H9 (cell line): Measurements from ENCODE around the gene TRMT61A. TPM values are rescaled to one million over a fixed set of nuclear protein-coding genes. Genes with fewer than 3 reads are reported as not detected.

Source experiments
- DNase-seq: peaks from one replicate; pipeline ENCODE4 v3.0.0-alpha.2; 2017
- H2AFZ ChIP-seq: one replicate; pipeline ENCODE4 v1.6.1; 2013; ENCODE audit warnings: mild to moderate bottlenecking, low read length, control low read depth, moderate library complexity
- H2AK5ac ChIP-seq: 2 replicates; pipeline ENCODE4 v1.6.1; 2013; ENCODE audit warnings: low read length, control low read depth, mixed read lengths; ENCODE audit not compliant: insufficient read length
- H2BK120ac ChIP-seq: one replicate; pipeline ENCODE4 v1.6.1; 2013; ENCODE audit warnings: low read depth, mild to moderate bottlenecking, low read length, control low read depth, inconsistent platforms; ENCODE audit not compliant: poor library complexity, severe bottlenecking
- H2BK12ac ChIP-seq: 2 replicates; pipeline ENCODE4 v1.6.1; 2013; ENCODE audit warnings: low read length, control low read depth, mixed read lengths, low read depth; ENCODE audit not compliant: insufficient read length
- H2BK15ac ChIP-seq: 2 replicates; pipeline ENCODE4 v1.6.1; 2013; ENCODE audit warnings: low read depth, low read length, control low read depth
- H2BK20ac ChIP-seq: one replicate; pipeline ENCODE4 v1.6.1; 2013; ENCODE audit warnings: low read depth, mild to moderate bottlenecking, low read length, control low read depth, inconsistent platforms; ENCODE audit not compliant: poor library complexity, severe bottlenecking
- H2BK5ac ChIP-seq: 2 replicates; pipeline ENCODE4 v1.6.1; 2013; ENCODE audit warnings: low read length, control low read depth, mixed read lengths; ENCODE audit not compliant: insufficient read length
- H3K14ac ChIP-seq: 2 replicates; pipeline ENCODE4 v1.6.1; 2013; ENCODE audit warnings: low read length, control low read depth; ENCODE audit not compliant: insufficient read depth
- H3K18ac ChIP-seq: 2 replicates; pipeline ENCODE4 v1.6.1; 2013; ENCODE audit warnings: low read depth, mild to moderate bottlenecking, mixed read lengths, low read length, control low read depth; ENCODE audit not compliant: insufficient read length
- H3K23ac ChIP-seq: 2 replicates; pipeline ENCODE4 v1.6.1; 2013; ENCODE audit warnings: low read length, control low read depth, mixed read lengths, low read depth; ENCODE audit not compliant: insufficient read length
- H3K23me2 ChIP-seq: 2 replicates; pipeline ENCODE4 v1.6.1; 2013; ENCODE audit warnings: low read depth, mild to moderate bottlenecking, mixed read lengths, low read length, control low read depth; ENCODE audit not compliant: insufficient read length, poor library complexity, severe bottlenecking
- H3K27ac ChIP-seq: 2 replicates; pipeline ENCODE4 v1.5.1; 2013; ENCODE audit warnings: low read length, control low read depth, mixed read lengths, low read depth; ENCODE audit not compliant: insufficient read length
- H3K27me3 ChIP-seq: 2 replicates; pipeline ENCODE4 v1.6.1; 2013; ENCODE audit warnings: low read length, control low read depth, inconsistent platforms; ENCODE audit not compliant: insufficient read depth
- H3K4ac ChIP-seq: 2 replicates; pipeline ENCODE4 v1.6.1; 2013; ENCODE audit warnings: low read depth, mild to moderate bottlenecking, control low read depth, inconsistent platforms, low read length, moderate library complexity
- H3K4me1 ChIP-seq: 2 replicates; pipeline ENCODE4 v1.6.1; 2013; ENCODE audit warnings: low read length, control low read depth, inconsistent platforms; ENCODE audit not compliant: insufficient read depth
- H3K4me2 ChIP-seq: 2 replicates; pipeline ENCODE4 v1.6.1; 2013; ENCODE audit warnings: low read length, control low read depth, mixed read lengths; ENCODE audit not compliant: insufficient read length, insufficient read depth
- H3K56ac ChIP-seq: 2 replicates; pipeline ENCODE4 v1.6.1; 2013; ENCODE audit warnings: low read depth, mild to moderate bottlenecking, mixed read lengths, low read length, control low read depth; ENCODE audit not compliant: insufficient read length
- H3K79me1 ChIP-seq: 2 replicates; pipeline ENCODE4 v1.6.1; 2013; ENCODE audit warnings: low read depth, mild to moderate bottlenecking, moderate library complexity, low read length, control low read depth, inconsistent platforms; ENCODE audit not compliant: insufficient read depth, poor library complexity, severe bottlenecking
- H3K79me2 ChIP-seq: 2 replicates; pipeline ENCODE4 v1.6.1; 2013; ENCODE audit warnings: low read length, control low read depth, inconsistent platforms; ENCODE audit not compliant: insufficient read depth
- H3K9ac ChIP-seq: 2 replicates; pipeline ENCODE4 v1.6.1; 2013; ENCODE audit warnings: low read length, control low read depth, mixed read lengths; ENCODE audit not compliant: insufficient read length; ENCODE audit errors: extremely low read depth
- H3K9me3 ChIP-seq: one replicate; pipeline ENCODE4 v1.6.1; 2013; ENCODE audit warnings: low read depth, low read length, inconsistent platforms; ENCODE audit not compliant: control insufficient read depth
- H3T11ph ChIP-seq: one replicate; pipeline ENCODE4 v1.6.1; 2013; ENCODE audit warnings: mild to moderate bottlenecking, low read length, control low read depth, inconsistent platforms
- H4K20me1 ChIP-seq: one replicate; pipeline ENCODE4 v1.6.1; 2013; ENCODE audit not compliant: control insufficient read depth, insufficient read length, insufficient read depth
- H4K5ac ChIP-seq: 2 replicates; pipeline ENCODE4 v1.6.1; 2013; ENCODE audit warnings: low read depth, mild to moderate bottlenecking, mixed read lengths, low read length, control low read depth; ENCODE audit not compliant: insufficient read length
- H4K8ac ChIP-seq: replicated peaks from 2 replicates; pipeline ENCODE4 v1.6.1; 2013; ENCODE audit warnings: low read length, control low read depth, mixed read lengths, low read depth; ENCODE audit not compliant: insufficient read length
- H4K91ac ChIP-seq: 2 replicates; pipeline ENCODE4 v1.6.1; 2013; ENCODE audit warnings: low read depth, mild to moderate bottlenecking, moderate library complexity, mixed read lengths, low read length, control low read depth; ENCODE audit not compliant: insufficient read length
- H3K27ac Mint-ChIP-seq, 3 experiments: 2 replicates in 2 of 3; 3 replicates in 1 of 3; pipeline ENCODE4 v1.8.0; 2020 to 2021; ENCODE audit warnings: mixed read lengths in 3 of 3, mild to moderate bottlenecking in 1 of 3, moderate library complexity in 1 of 3
- H3K27me3 Mint-ChIP-seq: 2 replicates; pipeline ENCODE4 v1.8.0; 2021; ENCODE audit warnings: low read depth, mild to moderate bottlenecking, moderate library complexity, mixed read lengths
- H3K36me3 Mint-ChIP-seq, 3 experiments: 2 replicates in 2 of 3; 3 replicates in 1 of 3; pipeline ENCODE4 v1.8.0; 2020 to 2021; ENCODE audit warnings: low read depth in 3 of 3, mixed read lengths in 3 of 3; ENCODE audit not compliant: insufficient read depth in 1 of 3
- H3K4me1 Mint-ChIP-seq, 2 experiments: 2 replicates each; pipeline ENCODE4 v1.8.0; 2020; ENCODE audit warnings: mixed read lengths in 2 of 2
- H3K4me3 Mint-ChIP-seq, 2 experiments: 2 replicates in 1 of 2; 3 replicates in 1 of 2; pipeline ENCODE4 v1.8.0; 2020 to 2021; ENCODE audit warnings: mild to moderate bottlenecking in 2 of 2, mixed read lengths in 2 of 2, moderate library complexity in 1 of 2
- H3K9me3 Mint-ChIP-seq, 2 experiments: 2 replicates in 1 of 2; 3 replicates in 1 of 2; pipeline ENCODE4 v1.8.0; 2020; ENCODE audit warnings: mild to moderate bottlenecking in 2 of 2, mixed read lengths in 2 of 2, moderate library complexity in 1 of 2
- CTCF ChIP-seq: fragments of 200-600 bp; sonication (generic); conservative IDR thresholded peaks from 3 replicates; pipeline ENCODE4 v1.8.0; 2021; ENCODE audit warnings: antibody characterized with exemption, mild to moderate bottlenecking
- WGBS: extraction: QIAGEN DNeasy Blood & Tissue Kit; methylation state at CpG from one replicate; pipeline ENCODE4 v1.1.7; 2013; ENCODE audit warnings: missing lambda C conversion rate, low lambda C conversion rate, mixed read lengths; ENCODE audit not compliant: insufficient read length; ENCODE audit errors: extremely low coverage; 5-methylcytosine and 5-hydroxymethylcytosine counted together
- total RNA-seq: library from RNA; stranded (reverse); gene quantifications from 2 replicates; pipeline ENCODE4 v1.2.1, GENCODE V29; 2021

Gene TRMT61A
- total RNA-seq, 1 experiment from 2014 or later = 21.9 TPM

GRCh38 chr14:103559766-103560165 is 30.8 kb downstream of the TRMT61A start:
- H3T11ph ChIP-seq = no peak overlapping the region
- no peaks in the 10 kb centered on the region for H3K9me3 ChIP-seq
- no peak overlapping the region for H3K56ac ChIP-seq
- H3K27me3 Mint-ChIP-seq = no peaks in the 10 kb centered on the region
- H3K18ac ChIP-seq = no peak overlapping the region
- TF ChIP-seq CTCF = no peak
- H3K79me1 ChIP-seq = peaks cover 10% of the 10 kb centered on the region
- H4K20me1 ChIP-seq = no peaks in the 10 kb centered on the region
- no peak overlapping the region for H2BK5ac ChIP-seq
- H2AK5ac ChIP-seq = no peak overlapping the region
- WGBS = no CpG with 5 or more reads among the region's 9 CpGs
- H2BK20ac ChIP-seq = no peak overlapping the region
- H3K4ac ChIP-seq = no peak overlapping the region
- no peak overlapping the region; a peak in 1 of 5 replicates for H3K4me3 Mint-ChIP-seq
- no peak overlapping the region for H4K91ac ChIP-seq
- no peak overlapping the region for H3K14ac ChIP-seq
- H4K8ac ChIP-seq = no peak overlapping the region
- H3K36me3 Mint-ChIP-seq = peaks cover 19 to 32% (median 24%) of the 10 kb centered on the region in 3 experiments
- peaks cover 21 to 23% of the 10 kb centered on the region in 2 experiments for H3K4me1 Mint-ChIP-seq
- H3K79me2 ChIP-seq = peaks cover 23% of the 10 kb centered on the region; the same call in 1 of the 2 replicates
- H2BK15ac ChIP-seq = no peak overlapping the region
- H3K23me2 ChIP-seq = peaks cover 13% of the 10 kb centered on the region
- no peaks in the 10 kb centered on the region for H3K9me3 Mint-ChIP-seq
- H3K27ac Mint-ChIP-seq = no peak overlapping the region; a peak in 1 of 7 replicates
- H2AFZ ChIP-seq = no peak overlapping the region
- no peak overlapping the region for H3K4me2 ChIP-seq
- no peak overlapping the region for H2BK120ac ChIP-seq
- no peak for DNase-seq
- no peak overlapping the region for H3K27ac ChIP-seq
- H3K23ac ChIP-seq = no peak overlapping the region
- H2BK12ac ChIP-seq = no peak overlapping the region
- no peak overlapping the region for H4K5ac ChIP-seq
- H3K4me1 ChIP-seq = no peaks in the 10 kb centered on the region
- H3K27me3 ChIP-seq = no peaks in the 10 kb centered on the region
- no peak overlapping the region for H3K9ac ChIP-seq
